Measurements from ENCODE around the gene KLHL3. TPM values are rescaled to one million over a fixed set of nuclear protein-coding genes. Genes with fewer than 3 reads are reported as not detected.

KLHL3 gene
- total RNA-seq, 1 experiment from 2014 or later: 15.7 TPM

GRCh38 chr5:137679195-137679594 lies 56.7 kb downstream of the KLHL3 start (continued):
- TF ChIP-seq GTF2I (CRISPR knock-in tag; conservative IDR thresholded peaks at IDR 0.05): no peak
- no peak for TF ChIP-seq ESRRA (CRISPR knock-in tag; IDR thresholded peaks at IDR 0.05; ENCODE audit: borderline replicate concordance)
- TF ChIP-seq FOXK1 (CRISPR knock-in tag; IDR thresholded peaks at IDR 0.05): no peak
- no peak for TF ChIP-seq ZNF416 (CRISPR knock-in tag; IDR thresholded peaks at IDR 0.05)

- POLR2A ChIA-PET: no interaction called here
- Mint-ChIP-seq H3K27me3 (ENCODE audit: low read depth) (no peaks in the 10 kb centered on the region), H3K36me3 (peaks cover 5% of the 10 kb centered on the region; the same call in 1 of the 2 replicates), H3K9me3 (no peaks in the 10 kb centered on the region), H3K4me1 (no peaks in the 10 kb centered on the region), H3K27ac (no peak overlapping the region), H3K4me3 (no peak overlapping the region)
- ATAC-seq (no peak), DNase-seq (ENCODE audit: low spot score) (no peak)
- CTCF ChIA-PET: no interaction called here
- no peak for TF ChIP-seq CDX4 (CRISPR knock-in tag; IDR thresholded peaks at IDR 0.05; ENCODE audit: borderline replicate concordance)
- TF ChIP-seq ELF4 (CRISPR knock-in tag; IDR thresholded peaks at IDR 0.05; ENCODE audit: low read depth): no peak
- no peak for TF ChIP-seq ZNF317 (CRISPR knock-in tag; IDR thresholded peaks at IDR 0.05; ENCODE audit: borderline replicate concordance, low read depth)
- TF ChIP-seq FOXP4 (CRISPR knock-in tag; IDR thresholded peaks at IDR 0.05): no peak
- TF ChIP-seq ZNF121 (CRISPR knock-in tag; IDR thresholded peaks at IDR 0.05): no peak
- no peak for TF ChIP-seq JAZF1 (CRISPR knock-in tag; IDR thresholded peaks at IDR 0.05)
- no peak for TF ChIP-seq SMAD3 (CRISPR knock-in tag; IDR thresholded peaks at IDR 0.05; ENCODE audit: borderline replicate concordance)
- no peak for TF ChIP-seq TEAD4 (CRISPR knock-in tag; IDR thresholded peaks at IDR 0.05)
- no peak for TF ChIP-seq RORB (CRISPR knock-in tag; IDR thresholded peaks at IDR 0.05)
- no peak for TF ChIP-seq ZNF232 (CRISPR knock-in tag; IDR thresholded peaks at IDR 0.05)
- TF ChIP-seq KAT7 (CRISPR knock-in tag; IDR thresholded peaks at IDR 0.05; ENCODE audit: borderline replicate concordance): no peak
- TF ChIP-seq IRF2 (CRISPR knock-in tag; IDR thresholded peaks at IDR 0.05; ENCODE audit: borderline replicate concordance, low read depth): no peak
- TF ChIP-seq AR (CRISPR knock-in tag; IDR thresholded peaks at IDR 0.05): no peak
- no peak for TF ChIP-seq FOXP1 (CRISPR knock-in tag; IDR thresholded peaks at IDR 0.05; ENCODE audit: borderline replicate concordance)
- no peak for TF ChIP-seq CTCF (IDR thresholded peaks at IDR 0.05)
- TF ChIP-seq AFF4 (CRISPR knock-in tag; IDR thresholded peaks at IDR 0.05; ENCODE audit: borderline replicate concordance): no peak
These were observed 63.0 kb downstream of the KLHL3 start for GRCh38 chr5:137672881-137673280.
